ENCODE measurements around the gene LRRC36. TPM values are rescaled to one million over a fixed set of nuclear protein-coding genes. Genes with fewer than 3 reads are reported as not detected.

Gene LRRC36
- total and polyA plus RNA-seq, 2 of the 13 experiments (the other 11 are each of a cell fraction or from before 2014, with no cell fraction given) = 0.12 to 0.15 TPM

DNA sequence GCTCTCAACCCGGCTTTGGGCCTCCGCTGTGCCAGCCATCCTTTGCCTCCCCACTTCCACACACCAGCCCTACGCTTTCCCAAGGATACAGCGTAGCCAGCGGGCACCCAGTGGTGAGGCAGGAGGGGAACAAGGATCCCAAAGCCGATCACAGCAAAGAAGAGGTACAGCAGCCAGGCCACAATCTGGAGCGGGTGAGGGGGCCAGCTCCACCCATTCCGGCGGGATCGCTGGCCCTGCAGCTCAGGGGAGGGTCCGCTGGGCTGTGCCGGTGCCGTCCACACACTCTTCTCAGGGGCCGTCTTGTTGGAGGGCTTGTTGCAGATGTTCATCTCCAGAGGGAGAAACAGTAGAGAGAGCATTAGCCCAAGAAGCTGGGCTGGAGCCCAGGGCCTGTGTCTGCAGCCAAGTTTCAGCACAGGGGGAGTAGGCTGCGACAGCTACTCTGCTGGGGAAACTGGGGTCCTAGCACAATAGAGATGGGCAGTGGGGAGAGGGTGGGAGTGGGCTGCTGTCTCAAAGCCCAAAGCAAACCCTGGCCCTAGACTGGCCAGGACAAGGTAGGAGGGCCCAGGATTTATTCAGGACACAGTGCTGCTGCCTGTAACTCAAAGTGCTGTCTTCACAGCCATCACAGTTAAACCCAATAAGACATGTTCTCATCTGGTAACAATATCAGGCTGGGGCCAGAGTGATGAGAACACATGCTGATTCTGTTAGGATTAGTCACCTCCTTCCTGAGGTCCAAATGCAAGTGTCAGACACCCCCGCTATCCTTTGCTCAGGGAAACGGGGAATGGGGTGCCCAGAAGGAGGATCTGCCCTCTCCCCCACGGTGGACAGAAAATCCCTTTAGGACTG is 79.7 kb downstream of the LRRC36 start:
- WGBS (ENCODE audit: low lambda C conversion rate) = 46% methylated on average over 11 of the region's 18 CpGs
- intact Hi-C loops (cut with micrococcal nuclease; ENCODE audit: unreplicated experiment) (loop anchor here (2.0 kb wide), 1 partner anchor 58 kb away; no protein-coding TSS in a partner anchor), in situ Hi-C loops (cut with HindIII; ENCODE audit: extremely low pct_ligation_motif_present, low pct_unique_long_range_greater_than_20kb) (no loop called here)
- no peak for DNase-seq (ENCODE audit: low spot score)
- no peak overlapping the region for H2AFZ ChIP-seq (ENCODE audit: low read length)
- peaks cover 0 to 14% of the 10 kb centered on the region in 2 experiments; a peak in 3 of 5 replicates for H3K27me3 ChIP-seq (ENCODE audit: control insufficient read depth in 1 of 2, insufficient read depth in 2 of 2, low read length in 2 of 2)
- CTCF ChIA-PET (ENCODE audit: low intra/inter-chr PET ratio, low total read pairs) = interaction anchor here (0.6 kb wide), 1 partner anchor 57 kb away, joined by 3 read pairs; no protein-coding TSS in a partner anchor
- no peak for FAIRE-seq
- POLR2A ChIA-PET = no interaction called here
- ATAC-seq = no peak
- TF ChIP-seq, protein P1, sequence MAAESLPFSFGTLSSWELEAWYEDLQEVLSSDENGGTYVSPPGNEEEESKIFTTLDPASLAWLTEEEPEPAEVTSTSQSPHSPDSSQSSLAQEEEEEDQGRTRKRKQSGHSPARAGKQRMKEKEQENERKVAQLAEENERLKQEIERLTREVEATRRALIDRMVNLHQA (CRISPR knock-in tag; IDR thresholded peaks at IDR 0.05) = no peak
- TF ChIP-seq KAT8 (CRISPR knock-in tag; IDR thresholded peaks at IDR 0.05) (no peak), RAD21 (CRISPR knock-in tag; IDR thresholded peaks at IDR 0.05) (no peak), ISX (CRISPR knock-in tag; conservative IDR thresholded peaks at IDR 0.05) (no peak), ZNF329 (CRISPR knock-in tag; IDR thresholded peaks at IDR 0.05; ENCODE audit: low read depth) (no peak), SRSF9 (IDR thresholded peaks at IDR 0.05; ENCODE audit: borderline replicate concordance, insufficient read depth, low read depth, low read length, poor library complexity, severe bottlenecking) (no peak), TCF12 (IDR thresholded peaks at IDR 0.05) (no peak), TCF12 (CRISPR knock-in tag; IDR thresholded peaks at IDR 0.05) (no peak), RFX5 (IDR thresholded peaks at IDR 0.05; ENCODE audit: low read depth, low read length) (no peak), ZFP1 (CRISPR knock-in tag; IDR thresholded peaks at IDR 0.05) (no peak), ZNF143 (CRISPR knock-in tag; IDR thresholded peaks at IDR 0.05) (no peak), IKZF4 (CRISPR knock-in tag; IDR thresholded peaks at IDR 0.05; ENCODE audit: borderline replicate concordance, low read depth, not compliant biosample characterization) (no peak), TP53 (CRISPR knock-in tag; conservative IDR thresholded peaks at IDR 0.05) (no peak), KLF11 (CRISPR knock-in tag; IDR thresholded peaks at IDR 0.05) (no peak), SETDB1 (CRISPR knock-in tag; IDR thresholded peaks at IDR 0.05; ENCODE audit: borderline replicate concordance) (no peak), NPAS2 (CRISPR knock-in tag; IDR thresholded peaks at IDR 0.05; ENCODE audit: borderline replicate concordance) (no peak), SAP130 (CRISPR knock-in tag; IDR thresholded peaks at IDR 0.05; ENCODE audit: low read depth) (no peak), ZNF20 (CRISPR knock-in tag; IDR thresholded peaks at IDR 0.05) (no peak)
- TF ChIP-seq, protein P2, sequence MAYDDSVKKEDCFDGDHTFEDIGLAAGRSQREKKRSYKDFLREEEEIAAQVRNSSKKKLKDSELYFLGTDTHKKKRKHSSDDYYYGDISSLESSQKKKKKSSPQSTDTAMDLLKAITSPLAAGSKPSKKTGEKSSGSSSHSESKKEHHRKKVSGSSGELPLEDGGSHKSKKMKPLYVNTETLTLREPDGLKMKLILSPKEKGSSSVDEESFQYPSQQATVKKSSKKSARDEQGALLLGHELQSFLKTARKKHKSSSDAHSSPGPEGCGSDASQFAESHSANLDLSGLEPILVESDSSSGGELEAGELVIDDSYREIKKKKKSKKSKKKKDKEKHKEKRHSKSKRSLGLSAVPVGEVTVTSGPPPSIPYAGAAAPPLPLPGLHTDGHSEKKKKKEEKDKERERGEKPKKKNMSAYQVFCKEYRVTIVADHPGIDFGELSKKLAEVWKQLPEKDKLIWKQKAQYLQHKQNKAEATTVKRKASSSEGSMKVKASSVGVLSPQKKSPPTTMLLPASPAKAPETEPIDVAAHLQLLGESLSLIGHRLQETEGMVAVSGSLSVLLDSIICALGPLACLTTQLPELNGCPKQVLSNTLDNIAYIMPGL (CRISPR knock-in tag; IDR thresholded peaks at IDR 0.05; ENCODE audit: borderline replicate concordance in 1 of 2, low read depth in 1 of 2) = no peak
- TF ChIP-seq, protein P3, sequence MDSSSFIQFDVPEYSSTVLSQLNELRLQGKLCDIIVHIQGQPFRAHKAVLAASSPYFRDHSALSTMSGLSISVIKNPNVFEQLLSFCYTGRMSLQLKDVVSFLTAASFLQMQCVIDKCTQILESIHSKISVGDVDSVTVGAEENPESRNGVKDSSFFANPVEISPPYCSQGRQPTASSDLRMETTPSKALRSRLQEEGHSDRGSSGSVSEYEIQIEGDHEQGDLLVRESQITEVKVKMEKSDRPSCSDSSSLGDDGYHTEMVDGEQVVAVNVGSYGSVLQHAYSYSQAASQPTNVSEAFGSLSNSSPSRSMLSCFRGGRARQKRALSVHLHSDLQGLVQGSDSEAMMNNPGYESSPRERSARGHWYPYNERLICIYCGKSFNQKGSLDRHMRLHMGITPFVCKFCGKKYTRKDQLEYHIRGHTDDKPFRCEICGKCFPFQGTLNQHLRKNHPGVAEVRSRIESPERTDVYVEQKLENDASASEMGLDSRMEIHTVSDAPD (CRISPR knock-in tag; IDR thresholded peaks at IDR 0.05) = no peak
- TF ChIP-seq, protein P4, sequence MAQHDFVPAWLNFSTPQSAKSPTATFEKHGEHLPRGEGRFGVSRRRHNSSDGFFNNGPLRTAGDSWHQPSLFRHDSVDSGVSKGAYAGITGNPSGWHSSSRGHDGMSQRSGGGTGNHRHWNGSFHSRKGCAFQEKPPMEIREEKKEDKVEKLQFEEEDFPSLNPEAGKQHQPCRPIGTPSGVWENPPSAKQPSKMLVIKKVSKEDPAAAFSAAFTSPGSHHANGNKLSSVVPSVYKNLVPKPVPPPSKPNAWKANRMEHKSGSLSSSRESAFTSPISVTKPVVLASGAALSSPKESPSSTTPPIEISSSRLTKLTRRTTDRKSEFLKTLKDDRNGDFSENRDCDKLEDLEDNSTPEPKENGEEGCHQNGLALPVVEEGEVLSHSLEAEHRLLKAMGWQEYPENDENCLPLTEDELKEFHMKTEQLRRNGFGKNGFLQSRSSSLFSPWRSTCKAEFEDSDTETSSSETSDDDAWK (CRISPR knock-in tag; IDR thresholded peaks at IDR 0.05) = no peak
- no peak overlapping the region for H3K27ac ChIP-seq (ENCODE audit: extremely low read length, insufficient read depth, low read length)
- no peak overlapping the region for H3K4me3 ChIP-seq (replicated peaks in 1 of 3; ENCODE audit: insufficient read depth in 1 of 3, low read depth in 2 of 3, low read length in 3 of 3)
- H4K20me1 ChIP-seq (ENCODE audit: insufficient read depth, low read length) = no peaks in the 10 kb centered on the region
- no peak overlapping the region for H3K9ac ChIP-seq (ENCODE audit: insufficient read depth, low read depth, low read length)
- H3K9me3 ChIP-seq (ENCODE audit: low read length) = no peaks in the 10 kb centered on the region
- H3K79me2 ChIP-seq (ENCODE audit: insufficient read depth, low read length) = no peaks in the 10 kb centered on the region
- H3K4me2 ChIP-seq (ENCODE audit: low read depth, low read length) = no peak overlapping the region
- BruUV-seq (replicated peaks) = no TSS peak
- peaks cover 28% of the 10 kb centered on the region for H3K4me1 ChIP-seq (ENCODE audit: insufficient read depth, low read length)
- no peaks in the 10 kb centered on the region for H3K36me3 ChIP-seq (replicated peaks in 1 of 2; ENCODE audit: control insufficient read depth in 1 of 2, insufficient read depth in 2 of 2, low read length in 2 of 2)
